Stimulated activated CD8-positive, alpha-beta memory T cell treated with anti-CD3 and anti-CD28 coated beads, Interleukin-7, amount 100 ng/mL, for 24 hours (primary cell): ENCODE measurements around the gene RBM27.
"Not testable (repeated sequence)": the region's sequence is repeated elsewhere in the genome, so short reads cannot be mapped to it uniquely, and the experiment has no call there.

Experiments used
- DNase-seq: peaks from one replicate; pipeline ENCODE4 v3.0.0-alpha.2; 2020; ENCODE audit warnings: low read depth

Gene RBM27, protein sequence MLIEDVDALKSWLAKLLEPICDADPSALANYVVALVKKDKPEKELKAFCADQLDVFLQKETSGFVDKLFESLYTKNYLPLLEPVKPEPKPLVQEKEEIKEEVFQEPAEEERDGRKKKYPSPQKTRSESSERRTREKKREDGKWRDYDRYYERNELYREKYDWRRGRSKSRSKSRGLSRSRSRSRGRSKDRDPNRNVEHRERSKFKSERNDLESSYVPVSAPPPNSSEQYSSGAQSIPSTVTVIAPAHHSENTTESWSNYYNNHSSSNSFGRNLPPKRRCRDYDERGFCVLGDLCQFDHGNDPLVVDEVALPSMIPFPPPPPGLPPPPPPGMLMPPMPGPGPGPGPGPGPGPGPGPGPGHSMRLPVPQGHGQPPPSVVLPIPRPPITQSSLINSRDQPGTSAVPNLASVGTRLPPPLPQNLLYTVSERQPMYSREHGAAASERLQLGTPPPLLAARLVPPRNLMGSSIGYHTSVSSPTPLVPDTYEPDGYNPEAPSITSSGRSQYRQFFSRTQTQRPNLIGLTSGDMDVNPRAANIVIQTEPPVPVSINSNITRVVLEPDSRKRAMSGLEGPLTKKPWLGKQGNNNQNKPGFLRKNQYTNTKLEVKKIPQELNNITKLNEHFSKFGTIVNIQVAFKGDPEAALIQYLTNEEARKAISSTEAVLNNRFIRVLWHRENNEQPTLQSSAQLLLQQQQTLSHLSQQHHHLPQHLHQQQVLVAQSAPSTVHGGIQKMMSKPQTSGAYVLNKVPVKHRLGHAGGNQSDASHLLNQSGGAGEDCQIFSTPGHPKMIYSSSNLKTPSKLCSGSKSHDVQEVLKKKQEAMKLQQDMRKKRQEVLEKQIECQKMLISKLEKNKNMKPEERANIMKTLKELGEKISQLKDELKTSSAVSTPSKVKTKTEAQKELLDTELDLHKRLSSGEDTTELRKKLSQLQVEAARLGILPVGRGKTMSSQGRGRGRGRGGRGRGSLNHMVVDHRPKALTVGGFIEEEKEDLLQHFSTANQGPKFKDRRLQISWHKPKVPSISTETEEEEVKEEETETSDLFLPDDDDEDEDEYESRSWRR

DNA sequence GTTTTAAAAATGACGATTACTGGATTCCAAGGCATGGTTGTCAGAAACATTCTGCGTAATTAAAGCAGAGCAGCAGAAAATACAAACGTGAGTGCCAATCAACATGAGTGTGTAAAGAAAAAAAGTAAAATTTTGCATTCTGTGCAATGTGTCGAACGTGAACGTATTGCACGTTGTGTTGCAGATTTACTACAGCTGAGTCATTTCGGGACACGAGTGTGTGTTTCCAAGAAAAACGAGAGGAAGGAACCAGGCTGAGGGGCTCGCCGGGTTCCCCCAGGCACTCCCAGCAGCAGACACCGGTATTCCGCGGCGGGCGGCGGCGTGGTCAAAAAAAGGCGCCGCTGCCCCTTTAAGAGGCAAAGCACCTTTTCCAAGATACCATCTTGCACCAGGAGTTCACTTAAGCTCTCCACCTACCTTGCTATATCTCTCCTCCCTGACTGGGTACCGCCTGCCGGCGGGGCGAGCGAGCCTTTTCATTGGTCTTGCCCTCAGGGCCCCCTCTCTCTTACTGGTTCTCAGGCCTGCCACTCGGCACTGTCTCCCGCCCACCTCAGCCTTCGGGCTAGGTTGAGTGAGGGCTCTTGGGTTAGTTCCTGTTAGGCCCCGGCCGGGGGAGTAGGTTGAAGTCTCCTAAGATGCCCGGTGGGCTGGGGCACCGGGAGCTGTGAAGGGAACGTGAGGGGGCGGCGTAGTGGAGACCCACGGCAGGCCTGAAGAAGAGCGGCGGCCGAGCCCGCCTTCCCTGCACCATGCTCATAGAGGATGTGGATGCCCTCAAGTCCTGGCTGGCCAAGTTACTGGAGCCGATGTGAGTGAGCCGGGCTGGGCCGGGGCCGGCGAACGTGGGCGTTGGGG lies at the start of gene RBM27:
RBM27 (plus strand) TSS at position 595 of the 861 bp plus-strand sequence; CDS start at position 756, 161 bp downstream.
- DNase-seq: peak; percentile 95

DNA sequence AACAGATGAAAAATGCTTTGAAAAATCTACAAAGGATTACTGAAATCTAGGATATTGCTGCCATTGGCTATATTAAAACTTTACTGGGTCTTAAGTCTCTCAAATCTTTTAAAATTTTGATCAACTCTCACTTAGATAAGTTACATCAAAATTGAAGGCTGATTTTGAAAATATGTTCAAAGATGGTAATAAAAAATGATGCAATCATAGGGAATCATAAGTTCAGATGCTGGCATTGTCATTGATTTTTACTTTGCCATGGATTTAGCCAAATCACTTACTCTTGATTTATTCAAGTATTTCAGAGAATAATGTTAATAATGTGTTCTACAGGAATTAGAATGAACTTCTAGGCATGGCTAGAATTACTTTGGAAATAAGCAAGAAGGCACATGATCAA lies 45.1 kb upstream of the RBM27 start:
- no peak for DNase-seq

DNA sequence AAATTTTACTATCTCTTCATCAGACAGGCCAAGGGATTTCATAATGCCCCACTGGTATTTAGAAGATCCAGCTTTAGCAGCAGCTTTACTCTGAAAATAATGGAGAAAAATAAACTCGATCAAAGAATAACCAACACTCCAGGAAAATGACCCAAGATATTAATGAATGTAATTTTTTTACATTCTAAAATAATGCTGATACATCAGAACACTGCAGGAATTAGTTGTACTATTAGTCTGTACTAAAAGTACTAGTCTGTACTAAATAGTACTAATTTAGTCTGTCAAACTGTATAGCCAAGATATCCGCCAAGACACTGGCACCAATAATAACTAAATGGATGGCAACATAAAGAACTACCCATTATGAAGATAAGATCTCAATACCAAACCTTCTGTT lies 39.0 kb upstream of the RBM27 start:
- DNase-seq: no peak

DNA sequence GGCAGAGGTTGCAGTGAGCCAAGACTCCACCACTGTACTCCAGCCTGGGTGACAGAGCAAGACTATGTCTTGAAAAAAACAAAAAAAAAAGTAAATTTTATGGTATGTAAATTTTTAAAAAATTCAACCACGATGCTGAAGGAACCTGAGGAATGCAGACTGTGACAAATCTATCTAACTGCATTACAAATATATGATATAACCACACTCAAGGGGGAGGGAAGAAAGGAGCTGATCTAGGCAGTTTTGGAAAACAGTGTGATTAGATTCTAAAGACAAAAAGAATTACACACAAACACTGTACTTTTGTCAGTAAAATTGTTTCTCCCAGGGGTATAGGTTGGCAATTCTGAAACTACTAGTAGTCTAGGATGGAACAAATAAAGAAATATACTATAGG lies 37.9 kb upstream of the RBM27 start:
- DNase-seq: no peak

DNA sequence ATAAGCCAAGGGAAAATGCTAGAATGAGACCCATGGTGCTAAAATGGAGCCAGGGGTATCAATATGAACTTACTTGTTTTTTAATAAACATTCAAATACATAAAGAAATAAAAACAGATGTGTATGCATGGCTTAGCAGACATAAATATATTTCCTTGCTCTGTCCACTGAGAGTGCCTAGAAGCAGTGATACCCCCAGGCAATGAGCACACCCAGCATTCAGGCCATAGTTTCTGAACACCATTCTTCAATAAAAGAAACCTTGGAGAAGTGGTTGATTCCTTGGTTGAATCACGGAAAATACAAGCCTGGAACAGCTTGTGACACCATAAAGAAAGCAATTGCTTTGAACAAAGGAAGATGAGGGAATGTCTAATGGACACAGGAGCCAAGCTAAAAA lies 37.5 kb upstream of the RBM27 start:
- no peak for DNase-seq

DNA sequence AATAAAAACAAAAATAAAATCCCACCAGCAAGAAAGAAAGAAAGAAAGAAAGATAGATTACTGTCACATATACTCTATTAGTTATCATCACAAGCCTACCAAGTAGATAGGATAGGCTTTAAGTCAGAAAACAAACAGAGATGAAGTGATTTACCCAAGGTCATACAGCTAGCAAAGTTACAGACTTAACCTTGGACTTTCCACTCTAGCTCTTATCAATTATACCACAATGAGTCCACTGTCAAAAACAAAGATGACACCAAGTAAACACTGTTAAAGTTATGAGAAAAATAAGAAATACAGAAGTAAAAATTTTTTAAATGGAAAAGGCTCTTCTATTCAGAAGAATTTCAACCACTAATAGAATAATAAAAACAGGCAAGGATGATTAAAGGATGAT lies 34.3 kb upstream of the RBM27 start:
- no peak for DNase-seq

DNA sequence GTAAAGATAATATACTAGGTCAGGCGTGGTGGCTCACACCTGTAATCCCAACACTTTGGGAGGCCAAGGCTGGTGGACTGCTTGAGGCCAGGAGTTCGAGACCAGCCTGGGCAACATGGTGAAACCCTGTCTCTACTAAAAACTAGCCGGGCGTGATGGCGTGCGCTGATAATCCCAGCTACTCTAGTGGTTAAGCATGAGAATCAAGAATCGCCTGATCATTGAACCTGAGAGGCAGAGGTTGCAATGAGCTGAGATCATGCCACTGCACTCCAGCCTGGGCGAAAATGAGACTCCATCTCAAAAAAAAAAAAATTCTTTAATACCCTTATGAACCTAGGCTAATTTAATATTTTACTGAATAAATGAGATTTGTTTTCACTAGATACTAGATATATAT lies 30.4 kb upstream of the RBM27 start:
- not testable (repeated sequence) for DNase-seq

DNA sequence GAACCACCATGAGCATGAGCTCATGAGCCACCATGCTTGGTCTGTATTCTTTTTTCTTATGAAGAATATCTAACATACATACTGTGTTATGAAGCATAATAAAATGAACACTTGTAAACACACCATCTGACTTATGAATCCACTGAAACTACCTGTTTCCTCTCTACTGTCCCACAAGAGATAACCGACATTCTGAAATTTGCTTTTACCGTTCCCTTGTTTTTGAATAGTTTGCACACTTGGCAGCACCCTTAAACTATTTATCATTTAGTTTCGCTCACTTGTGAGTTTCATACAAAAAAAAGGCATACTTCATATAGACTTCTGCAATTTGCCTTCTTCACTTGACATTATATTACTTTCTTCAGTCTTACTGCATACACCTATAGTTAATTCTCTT lies 29.8 kb upstream of the RBM27 start:
- DNase-seq: no peak

DNA sequence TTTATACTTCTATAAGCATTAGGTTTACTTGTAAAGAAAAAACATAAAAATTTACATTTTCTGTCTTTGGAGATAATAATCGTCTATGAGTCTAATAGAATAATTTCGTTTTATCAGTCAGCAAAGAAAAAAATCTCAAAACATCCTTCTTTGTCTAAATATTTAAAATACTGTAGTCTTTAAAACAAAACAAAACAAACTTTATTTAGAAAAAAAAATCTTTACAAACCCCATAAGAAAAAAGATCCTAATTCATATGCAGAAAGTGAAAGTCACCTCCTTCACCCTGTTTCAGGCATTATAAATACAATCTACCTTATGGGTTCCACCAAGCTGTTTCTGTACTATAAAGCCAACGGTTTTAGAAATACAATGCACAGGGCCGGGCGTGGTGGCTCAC lies 26.6 kb upstream of the RBM27 start:
- no peak for DNase-seq

DNA sequence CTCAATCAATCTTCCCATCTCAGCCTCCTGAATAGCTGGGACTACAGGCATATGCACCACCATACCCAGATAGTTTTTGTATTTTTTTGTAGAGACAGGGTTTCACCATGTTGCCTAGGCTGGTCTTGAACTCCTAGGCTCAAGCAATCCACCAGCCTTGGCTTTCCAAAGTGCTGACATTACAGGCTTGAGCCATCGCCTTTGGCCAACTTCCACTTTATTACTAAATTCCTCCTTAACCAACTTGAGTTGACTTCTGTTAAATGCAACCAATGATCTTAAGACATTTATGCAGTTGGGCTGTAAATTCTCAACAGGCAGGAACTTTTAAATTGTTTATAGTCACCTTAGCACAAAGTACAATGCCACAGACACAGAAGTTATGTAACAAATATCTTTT lies 23.7 kb upstream of the RBM27 start:
- no peak for DNase-seq

DNA sequence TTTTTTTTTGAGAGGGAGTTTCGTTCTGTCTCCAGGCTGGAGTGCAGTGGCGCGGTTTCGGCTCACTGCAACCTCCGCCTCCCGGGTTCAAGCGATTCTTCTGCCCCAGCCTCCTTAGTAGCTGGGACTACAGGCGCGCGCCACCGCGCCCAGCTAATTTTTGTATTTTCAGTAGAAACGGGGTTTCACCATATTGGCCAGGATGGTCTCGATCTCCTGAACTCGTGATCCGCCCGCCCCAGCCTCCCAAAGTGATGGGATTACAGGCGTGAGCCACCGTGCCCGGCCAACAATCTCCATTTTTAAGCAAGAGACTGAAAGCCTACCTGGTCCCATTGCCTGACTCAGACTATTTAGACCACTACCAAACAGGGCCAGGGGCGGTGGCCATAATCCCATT lies 20.0 kb upstream of the RBM27 start:
- not testable (repeated sequence) for DNase-seq

DNA sequence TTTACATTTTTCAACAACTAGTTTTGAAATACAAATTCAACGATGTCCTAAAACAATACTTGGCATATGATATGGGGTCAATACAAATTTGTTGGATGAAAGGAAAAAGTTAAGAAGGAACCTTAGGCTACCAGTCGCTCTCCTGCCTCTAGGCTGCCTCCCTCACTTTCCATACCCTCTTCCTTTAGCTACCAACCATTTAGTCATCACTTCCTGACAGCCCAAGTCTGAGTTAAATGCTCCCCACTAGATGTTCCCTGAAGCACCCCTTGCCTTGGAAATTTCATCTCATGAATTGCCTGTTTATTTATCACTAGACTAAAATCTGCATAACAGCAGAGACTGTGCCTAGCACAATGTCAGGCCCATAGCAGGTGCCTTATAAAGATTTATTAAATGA lies 18.2 kb upstream of the RBM27 start:
- no peak for DNase-seq

DNA sequence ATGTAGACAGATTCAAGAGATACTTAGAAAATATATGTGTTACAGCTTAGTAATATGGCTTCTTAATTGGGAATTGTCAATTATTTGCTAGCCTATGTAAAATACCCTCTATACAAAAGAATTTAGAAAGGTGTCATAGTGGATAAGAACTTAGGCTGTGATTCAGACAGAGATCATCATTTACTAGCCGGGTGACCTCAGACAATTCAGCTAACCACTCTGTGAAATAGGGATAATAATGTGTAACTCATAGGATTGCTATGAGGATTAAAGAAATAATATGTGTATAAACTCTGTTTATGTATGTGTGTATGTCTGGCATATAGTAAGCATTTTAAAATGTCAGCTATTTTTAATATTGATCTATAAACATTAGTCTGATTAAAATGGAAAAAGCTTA lies 15.0 kb upstream of the RBM27 start:
- DNase-seq: no peak

DNA sequence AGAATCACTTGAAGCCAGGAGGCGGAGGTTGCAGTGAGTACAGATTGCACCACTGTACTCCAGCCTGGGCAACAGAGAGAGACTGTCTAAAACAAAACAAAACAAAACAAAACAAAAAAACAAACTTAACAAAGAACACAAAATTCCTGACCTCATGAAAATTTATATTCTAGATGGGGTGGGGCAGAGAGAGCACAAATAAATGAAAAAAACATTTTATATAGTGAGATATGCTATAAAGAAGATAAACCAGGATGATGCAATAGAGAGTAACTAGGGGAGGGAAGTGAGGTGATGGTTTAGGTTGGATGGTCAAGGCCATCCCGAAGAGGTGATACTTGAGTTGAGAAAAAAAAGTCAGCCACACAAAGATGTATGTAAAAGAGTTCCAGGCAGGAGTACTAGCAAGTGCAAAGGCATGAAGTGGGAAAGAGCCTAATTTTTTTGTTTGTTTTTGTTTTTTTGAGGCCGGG lies 10.8 kb upstream of the RBM27 start:
- DNase-seq: no peak

DNA sequence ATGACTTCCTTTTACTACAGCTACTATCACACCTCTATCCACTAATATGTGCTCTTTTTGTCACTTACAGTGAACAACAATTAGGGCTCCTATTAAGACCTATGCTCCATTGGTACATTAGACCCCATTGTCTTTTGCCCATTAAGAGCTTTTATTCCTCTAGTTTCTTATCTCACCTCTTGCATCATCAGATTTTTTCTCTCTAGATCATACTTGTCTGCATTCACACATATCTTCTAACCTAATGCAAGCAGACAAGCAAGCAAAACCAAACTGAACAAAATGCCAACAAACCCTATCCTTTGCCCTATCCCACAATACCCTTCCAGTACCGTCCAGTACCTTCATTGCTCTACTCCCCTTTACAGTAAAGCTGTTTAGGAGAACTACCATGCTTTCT lies 10.1 kb upstream of the RBM27 start:
- no peak for DNase-seq

DNA sequence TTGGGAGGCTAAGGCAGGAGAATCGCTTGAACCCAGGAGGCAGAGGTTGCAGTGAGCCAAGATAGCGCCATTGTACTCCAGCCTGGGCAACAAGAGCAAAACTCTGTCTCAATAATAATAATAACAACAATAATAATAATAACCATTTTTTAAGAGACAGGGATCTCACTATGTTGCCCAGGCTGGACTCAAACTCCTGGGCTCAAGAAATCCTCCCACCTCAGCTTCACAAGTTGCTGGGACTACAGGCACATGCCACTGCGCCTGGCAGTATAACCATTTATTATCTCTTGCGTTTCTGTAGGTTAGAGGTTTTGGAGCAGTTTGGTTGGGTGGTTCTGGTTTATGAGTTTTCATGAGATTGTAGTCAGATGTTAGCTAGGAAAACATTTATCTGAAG lies 8.4 kb upstream of the RBM27 start:
- not testable (repeated sequence) for DNase-seq

DNA sequence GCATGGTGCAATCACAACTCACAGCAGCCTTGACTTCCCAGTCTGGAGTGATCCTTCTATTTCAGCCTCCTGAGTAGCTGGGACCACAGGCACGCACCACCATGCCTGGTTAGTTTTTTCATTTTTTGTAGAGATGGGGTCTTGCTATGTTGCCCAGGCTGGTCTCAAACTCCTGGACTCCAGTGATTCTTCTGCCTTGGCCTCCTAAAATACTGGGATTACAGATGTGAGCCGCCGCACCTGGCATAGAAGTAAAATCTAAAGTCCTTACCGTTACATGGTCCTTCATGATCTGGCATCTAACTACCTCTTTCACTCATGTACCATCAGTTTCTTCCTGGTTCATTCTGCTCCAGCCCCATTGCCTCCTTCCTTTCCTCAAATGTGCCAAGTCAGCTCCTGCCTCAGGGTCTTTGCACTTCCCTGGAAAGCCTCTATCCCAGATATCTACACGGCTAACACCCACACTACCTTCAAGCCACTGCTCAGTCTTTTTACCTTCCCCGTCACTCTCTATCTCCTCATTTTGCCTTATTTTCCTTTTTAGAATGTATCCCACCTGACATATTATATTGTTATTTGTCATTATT lies 6.9 kb upstream of the RBM27 start:
- DNase-seq: no peak

DNA sequence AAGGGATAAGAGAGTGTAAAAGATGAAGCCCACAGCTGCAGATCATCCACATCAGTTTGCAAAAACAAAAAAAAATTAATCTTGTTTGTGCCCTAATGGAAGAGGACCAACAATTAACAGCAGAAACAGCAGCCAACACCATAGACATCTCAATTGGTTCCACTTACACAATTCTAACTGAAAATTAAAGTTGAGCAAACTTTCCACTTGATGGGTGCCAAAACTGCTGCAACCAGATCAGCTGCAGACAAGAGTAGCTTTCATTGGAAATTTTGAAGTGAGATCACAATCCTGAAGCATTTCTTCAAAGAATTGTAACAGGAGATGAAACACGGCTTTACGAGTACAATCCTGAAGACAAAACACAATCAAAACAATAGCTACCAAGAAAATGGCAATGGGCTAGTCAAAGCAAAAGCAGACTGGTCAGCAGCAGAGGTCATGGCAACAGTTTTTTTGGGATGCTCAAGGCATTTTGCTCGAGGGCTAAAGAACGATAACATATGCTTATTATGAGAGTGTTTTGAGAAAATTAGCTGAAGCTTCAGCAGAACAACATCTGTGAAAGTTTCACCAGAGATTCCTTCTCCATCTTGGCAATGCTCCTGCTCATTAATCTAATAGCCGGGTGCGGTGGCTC lies 4.1 kb upstream of the RBM27 start:
- no peak for DNase-seq

DNA sequence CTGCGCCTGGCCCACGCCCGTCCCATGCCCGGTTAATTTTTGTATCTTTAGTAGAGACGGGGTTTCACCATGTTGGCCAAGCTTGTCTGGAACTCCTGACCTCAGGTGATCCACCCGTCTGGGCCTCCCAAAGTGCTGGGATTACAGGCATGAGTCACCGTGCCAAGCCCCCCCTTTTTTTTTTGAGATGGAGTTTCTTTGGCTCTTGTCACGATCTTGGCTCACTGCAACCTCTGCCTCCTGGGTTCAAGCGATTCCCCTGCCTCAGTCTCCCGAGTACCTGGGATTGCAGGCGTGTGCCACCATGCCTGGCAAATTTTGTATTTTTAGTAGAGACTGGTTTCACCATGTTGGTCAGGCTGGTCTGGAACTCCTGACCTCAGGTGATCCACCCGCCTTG lies 1.6 kb upstream of the RBM27 start:
- DNase-seq: not testable (repeated sequence)

DNA sequence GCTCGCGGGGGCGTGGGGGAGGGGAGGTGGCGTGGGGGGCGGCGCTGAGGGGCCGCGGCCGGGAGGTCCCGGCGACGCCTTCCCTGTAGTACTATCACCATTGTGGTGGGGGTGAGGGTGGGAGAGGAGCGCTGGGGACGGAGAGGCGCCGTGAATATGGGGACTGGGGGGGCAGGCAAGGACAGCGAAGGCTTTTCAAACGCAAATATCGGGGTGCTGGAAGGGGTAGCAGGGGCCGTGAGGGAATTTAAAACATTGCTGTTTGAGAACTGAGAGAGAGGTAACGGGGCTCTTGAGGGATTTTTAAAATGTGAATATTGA lies 427 bp downstream of the RBM27 start:
- no peak for DNase-seq
